ENCODE measurements around the gene ETV6. TPM values are rescaled to one million over a fixed set of nuclear protein-coding genes. Genes with fewer than 3 reads are reported as not detected.

The ETV6 gene
- polyA plus RNA-seq, 3 donors, result 3.3 to 7.7 (median 4.4) TPM

- no peak overlapping the region for H3K27ac ChIP-seq (ENCODE audit: low read depth, low read length)
- 37 to 58% (median 50%) methylated on average over 6 of the region's 6 CpGs for WGBS, 3 donors
Observed at GRCh38 chr12:11795913-11796459, 146.5 kb downstream of the ETV6 start.

- WGBS, 3 donors, result 50 to 80% (median 69%) methylated on average over 5 of the region's 5 CpGs
- H3K27ac ChIP-seq (ENCODE audit: low read depth, low read length), result no peak overlapping the region
Observed at GRCh38 chr12:11797317-11797913, 147.9 kb downstream of the ETV6 start.

- whole genome bisulfite sequencing, 3 donors, result 62 to 72% (median 64%) methylated on average over 7 of the region's 7 CpGs
- no peak overlapping the region for H3K27ac ChIP-seq (ENCODE audit: low read depth, low read length)
Observed at GRCh38 chr12:11798006-11798708, 148.7 kb downstream of the ETV6 start.

GRCh38 chr12:11798856-11799501 is 149.5 kb downstream of the ETV6 start:
- H3K27ac ChIP-seq (ENCODE audit: low read depth, low read length), result no peak overlapping the region
- WGBS, 3 donors, result 23 to 46% (median 35%) methylated on average over 4 of the region's 4 CpGs

- WGBS, 3 donors, result 68 to 89% (median 73%) methylated on average over 8 of the region's 8 CpGs
- H3K27ac ChIP-seq (ENCODE audit: low read depth, low read length), result no peak overlapping the region
Observed at GRCh38 chr12:11799502-11799873, 150.0 kb downstream of the ETV6 start.

- no peak overlapping the region for H3K27ac ChIP-seq (ENCODE audit: low read depth, low read length)
- 61 to 67% (median 63%) methylated on average over 5 of the region's 5 CpGs for WGBS, 3 donors
Observed at GRCh38 chr12:11801643-11802042, 152.2 kb downstream of the ETV6 start.

- WGBS, 3 donors, result 87 to 94% (median 91%) methylated on average over 1 of the region's 1 CpG
- H3K27ac ChIP-seq (ENCODE audit: low read depth, low read length), result no peak overlapping the region
Observed at GRCh38 chr12:11804130-11804529, 154.7 kb downstream of the ETV6 start.

GRCh38 chr12:11805043-11805442 is 155.6 kb downstream of the ETV6 start:
- 66 to 76% (median 66%) methylated on average over 3 of the region's 3 CpGs for WGBS, 3 donors
- no peak overlapping the region for H3K27ac ChIP-seq (ENCODE audit: low read depth, low read length)

- H3K27ac ChIP-seq (ENCODE audit: low read depth, low read length), result no peak overlapping the region
- 58 to 93% (median 90%) methylated on average over 3 of the region's 3 CpGs for WGBS, 3 donors
Observed at GRCh38 chr12:11805680-11806079, 156.2 kb downstream of the ETV6 start.

- H3K27ac ChIP-seq (ENCODE audit: low read depth, low read length), result no peak overlapping the region
Observed at GRCh38 chr12:11807458-11807857, 158.0 kb downstream of the ETV6 start.

GRCh38 chr12:11808931-11809330 is 159.5 kb downstream of the ETV6 start:
- H3K27ac ChIP-seq (ENCODE audit: low read depth, low read length), result no peak overlapping the region
- 81 to 95% (median 92%) methylated on average over 8 of the region's 8 CpGs for WGBS, 3 donors

GRCh38 chr12:11810206-11810545 is 160.7 kb downstream of the ETV6 start:
- no peak overlapping the region for H3K27ac ChIP-seq (ENCODE audit: low read depth, low read length)
- 59 to 92% (median 66%) methylated on average over 3 of the region's 3 CpGs for WGBS, 3 donors

- H3K27ac ChIP-seq (ENCODE audit: low read depth, low read length), result no peak overlapping the region
- WGBS, 3 donors, result 21 to 67% (median 60%) methylated on average over 3 of the region's 3 CpGs
Observed at GRCh38 chr12:11811008-11811407, 161.5 kb downstream of the ETV6 start.

- 39 to 75% (median 59%) methylated on average over 2 of the region's 2 CpGs for WGBS, 3 donors
- no peak overlapping the region for H3K27ac ChIP-seq (ENCODE audit: low read depth, low read length)
Observed at GRCh38 chr12:11812241-11812585, 162.7 kb downstream of the ETV6 start.

GRCh38 chr12:11812586-11813437 is 163.3 kb downstream of the ETV6 start:
- 11 to 37% (median 18%) methylated on average over 18 of the region's 18 CpGs for WGBS, 3 donors
- H3K27ac ChIP-seq (ENCODE audit: low read depth, low read length), result peak overlapping the region; percentile 19

GRCh38 chr12:11813438-11813813 is 164.0 kb downstream of the ETV6 start:
- WGBS, 3 donors, result 5 to 23% (median 17%) methylated on average over 3 of the region's 3 CpGs
- no peak overlapping the region for H3K27ac ChIP-seq (ENCODE audit: low read depth, low read length)

- H3K27ac ChIP-seq (ENCODE audit: low read depth, low read length), result no peak overlapping the region
- 32 to 53% (median 44%) methylated on average over 3 of the region's 3 CpGs for WGBS, 3 donors
Observed at GRCh38 chr12:11814374-11814773, 164.9 kb downstream of the ETV6 start.

GRCh38 chr12:11815397-11815796 is 165.9 kb downstream of the ETV6 start:
- WGBS, 3 donors, result 83 to 96% (median 95%) methylated on average over 5 of the region's 5 CpGs
- no peak overlapping the region for H3K27ac ChIP-seq (ENCODE audit: low read depth, low read length)

- H3K27ac ChIP-seq (ENCODE audit: low read depth, low read length), result no peak overlapping the region
- WGBS, 3 donors, result 96 to 99% (median 97%) methylated on average over 4 of the region's 4 CpGs
Observed at GRCh38 chr12:11819643-11820042, 170.2 kb downstream of the ETV6 start.

All from adipose tissue (tissue), 3 donors.